Lower leg skin (tissue), 3 donors: ENCODE measurements around the gene PQBP1.

ENCODE experiments used
- CTCF ChIP-seq, 3 donors: fragments of 450-650 bp; IDR thresholded peaks; one replicate each; pipeline ENCODE4 v1.5.1; 2016; ENCODE audit warnings: antibody characterized with exemption in 3 of 3, mild to moderate bottlenecking in 3 of 3, moderate library complexity in 2 of 3
- POLR2A ChIP-seq, 2 donors: fragments of 450-650 bp; IDR thresholded peaks; one replicate each; pipeline ENCODE4 v1.6.1; 2016 to 2017; ENCODE audit warnings: antibody characterized with exemption in 2 of 2, mild to moderate bottlenecking in 1 of 2, moderate library complexity in 1 of 2

- TF ChIP-seq CTCF (IDR thresholded peaks at IDR 0.05) (no peak), POLR2A (IDR thresholded peaks at IDR 0.05) (no peak)
These were observed 23.0 kb downstream of the PQBP1 start for GRCh38 chrX:48920718-48921104.
